T follicular helper cell (primary cell): ENCODE measurements around the gene CWC25.
"Not testable (repeated sequence)": the region's sequence is repeated elsewhere in the genome, so short reads cannot be mapped to it uniquely, and the experiment has no call there.

ENCODE experiments used
- DNase-seq: peaks from one replicate; pipeline ENCODE4 v3.0.0-alpha.2; 2020; ENCODE audit warnings: low read depth
- total RNA-seq, 2 experiments: gene quantifications; one replicate each; lab custom pipeline; 2026; lab: John Stamatoyannopoulos, UW

The CWC25 gene
- 59.8 to 70.4 reads per million in 2 experiments for total RNA-seq

DNA sequence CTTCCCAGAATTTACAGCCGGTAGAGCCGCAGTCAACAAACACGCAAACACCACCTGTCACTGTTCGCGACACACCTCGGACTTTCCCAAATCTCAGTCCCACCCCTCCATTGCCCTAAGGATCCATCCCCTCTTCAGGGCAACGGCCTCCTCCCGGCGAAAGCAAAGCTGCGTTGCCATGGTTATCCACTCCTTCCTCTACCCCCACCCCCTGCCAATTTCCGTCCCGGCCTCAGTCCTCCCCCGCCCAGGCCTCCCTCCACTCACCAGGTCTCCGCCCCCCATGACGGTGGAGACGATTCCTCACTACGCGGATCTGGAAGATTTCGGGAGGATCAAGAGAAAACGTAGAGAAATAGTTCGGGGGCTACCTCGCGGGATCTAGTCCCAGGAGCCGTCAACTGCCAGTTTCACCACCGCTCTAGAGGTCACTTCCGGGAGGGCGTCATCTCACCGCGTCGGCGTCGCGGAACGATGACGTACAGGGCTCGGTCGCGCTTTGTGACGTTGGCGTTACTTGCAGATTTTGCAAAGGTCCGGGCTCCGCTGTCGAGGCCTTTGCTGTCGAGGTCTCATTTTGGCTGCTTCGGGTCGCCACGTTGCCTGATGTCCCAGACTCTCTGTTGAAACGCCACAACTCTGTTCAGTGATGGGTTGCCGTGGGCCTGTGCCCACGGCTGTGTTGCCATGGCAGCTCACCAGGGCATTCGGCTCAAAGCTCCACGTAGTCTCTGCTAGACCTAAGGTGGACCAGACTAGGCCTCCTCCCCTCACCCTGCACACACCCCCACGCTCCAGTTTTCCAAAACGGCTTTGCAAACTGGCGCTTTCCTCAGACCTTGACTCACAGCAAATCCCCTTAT lies at the start of gene CWC25:
TSS of gene CWC25 (minus strand) at position 423 of the 863 bp plus-strand sequence. CDS start at position 285, 138 bp downstream.
- DNase-seq = peak; percentile 91

DNA sequence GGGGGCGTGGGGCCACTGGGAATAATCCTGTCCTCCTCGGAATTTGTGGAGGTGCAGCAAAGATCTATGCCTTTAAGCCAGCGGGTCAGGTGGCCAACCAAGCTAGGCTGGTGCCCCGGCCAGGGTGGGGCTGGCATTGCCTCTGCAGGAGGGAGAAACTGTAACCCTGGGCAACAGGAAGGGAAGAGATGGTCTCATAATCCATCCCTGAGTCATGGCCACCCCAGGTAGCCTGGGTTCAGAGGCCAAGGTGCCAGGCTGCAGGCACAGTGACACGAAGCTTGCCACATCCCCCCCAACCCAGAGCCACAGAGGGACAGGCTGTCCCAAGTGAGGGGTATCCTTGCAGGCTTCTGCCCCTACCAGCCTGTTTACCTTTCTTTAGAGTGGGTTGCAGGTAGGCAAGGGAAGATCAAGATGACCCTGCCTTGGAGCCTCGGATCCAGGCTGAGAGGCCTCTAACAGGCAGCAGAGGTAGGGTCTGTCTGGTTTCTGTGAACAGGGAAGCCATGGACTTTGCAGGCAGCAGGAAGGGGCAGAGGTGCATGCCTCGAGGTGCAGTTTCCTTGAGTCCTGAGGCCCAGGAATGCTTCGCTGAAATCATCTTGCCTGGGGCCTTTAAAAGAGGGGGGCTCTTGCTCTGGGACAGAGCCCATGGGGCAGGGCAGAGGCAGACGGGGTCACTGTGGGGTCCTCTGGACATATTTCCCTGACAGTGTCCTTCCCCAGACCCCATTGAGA lies 48.7 kb upstream of the CWC25 start:
- no peak for DNase-seq

GRCh38 chr17:38872671-38873385 lies 47.7 kb upstream of the CWC25 start:
- DNase-seq = no peak

GRCh38 chr17:38872027-38872511 lies 46.9 kb upstream of the CWC25 start:
- no peak for DNase-seq

DNA sequence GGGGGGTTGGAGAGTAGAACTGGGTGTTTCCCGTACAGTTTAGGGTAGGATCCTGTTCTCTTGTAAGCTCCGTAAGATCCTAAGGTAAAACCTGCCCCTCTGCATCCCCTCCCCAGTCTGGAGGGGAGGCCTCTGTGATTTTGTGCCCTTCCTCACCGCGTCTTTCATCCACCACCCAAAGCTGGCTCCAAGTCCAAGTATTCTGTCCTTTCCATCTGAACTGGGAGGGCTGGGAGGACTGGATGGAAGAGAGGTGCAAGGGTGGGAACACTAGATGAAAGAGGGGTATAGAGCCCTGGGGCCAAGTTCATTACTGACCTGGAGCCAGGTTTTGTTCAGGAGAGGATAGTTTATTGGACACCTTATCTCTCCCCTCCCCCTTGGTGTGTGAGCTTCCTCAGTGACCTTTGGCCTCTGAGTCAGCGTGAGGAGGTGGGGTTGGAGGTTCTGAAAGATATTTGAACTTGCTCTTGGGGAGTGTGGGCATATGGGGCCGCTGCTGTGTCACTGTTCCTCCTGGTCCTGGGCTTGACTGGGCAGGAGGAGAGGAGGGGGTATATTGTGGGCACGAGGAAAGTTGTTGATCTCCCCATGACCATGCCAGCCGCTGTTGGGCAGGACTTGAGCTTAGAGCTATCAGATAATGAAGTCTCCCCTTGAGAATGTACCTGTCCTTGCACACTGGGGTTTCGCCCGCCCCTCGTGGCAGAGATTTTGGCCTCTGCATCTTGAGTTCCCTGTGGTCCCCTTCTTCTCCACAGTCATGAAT lies 46.3 kb upstream of the CWC25 start:
- peak; percentile 60 for DNase-seq

GRCh38 chr17:38870259-38871165 lies 45.4 kb upstream of the CWC25 start:
- DNase-seq = peak; percentile 50

DNA sequence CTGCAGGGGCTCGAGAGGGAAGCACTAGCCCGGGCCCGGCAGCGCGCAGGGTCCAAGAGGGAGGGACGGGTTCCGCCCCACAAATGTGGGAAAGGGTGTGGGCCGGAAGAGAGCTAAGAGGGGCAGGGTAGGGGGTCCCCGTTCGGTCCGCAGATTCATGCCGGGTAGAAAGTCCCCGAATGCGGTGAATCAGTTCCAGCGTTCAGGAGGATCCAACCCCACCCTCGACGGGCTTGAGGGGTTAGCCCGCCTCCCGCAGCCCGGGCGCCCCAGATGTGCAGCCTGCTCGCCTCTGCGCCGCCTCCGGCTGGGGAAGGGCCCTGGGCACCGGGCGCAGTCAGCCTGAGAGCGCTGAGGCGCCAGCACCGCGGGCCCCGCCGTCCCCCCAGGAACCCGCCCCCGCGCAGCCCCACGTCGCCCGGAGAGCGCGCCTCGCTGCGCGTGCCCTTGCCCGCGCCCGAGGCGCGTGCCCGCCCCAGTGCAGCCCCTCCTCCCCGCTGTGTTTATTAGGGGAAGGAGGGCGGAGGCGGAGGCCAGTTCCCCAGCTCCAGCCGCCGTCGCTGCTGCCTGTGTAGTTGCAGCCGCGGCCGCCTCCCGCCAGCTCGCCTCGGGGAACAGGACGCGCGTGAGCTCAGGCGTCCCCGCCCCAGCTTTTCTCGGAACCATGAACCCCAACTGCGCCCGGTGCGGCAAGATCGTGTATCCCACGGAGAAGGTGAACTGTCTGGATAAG lies 44.6 kb upstream of the CWC25 start, which contains the start of gene LASP1:
TSS of gene LASP1 (plus strand) at position 533 of the 733 bp plus-strand sequence. CDS start at position 665, 132 bp downstream.
- DNase-seq = peak; percentile 77

GRCh38 chr17:38868817-38869525 lies 43.9 kb upstream of the CWC25 start:
- DNase-seq = peak; percentile 80

DNA sequence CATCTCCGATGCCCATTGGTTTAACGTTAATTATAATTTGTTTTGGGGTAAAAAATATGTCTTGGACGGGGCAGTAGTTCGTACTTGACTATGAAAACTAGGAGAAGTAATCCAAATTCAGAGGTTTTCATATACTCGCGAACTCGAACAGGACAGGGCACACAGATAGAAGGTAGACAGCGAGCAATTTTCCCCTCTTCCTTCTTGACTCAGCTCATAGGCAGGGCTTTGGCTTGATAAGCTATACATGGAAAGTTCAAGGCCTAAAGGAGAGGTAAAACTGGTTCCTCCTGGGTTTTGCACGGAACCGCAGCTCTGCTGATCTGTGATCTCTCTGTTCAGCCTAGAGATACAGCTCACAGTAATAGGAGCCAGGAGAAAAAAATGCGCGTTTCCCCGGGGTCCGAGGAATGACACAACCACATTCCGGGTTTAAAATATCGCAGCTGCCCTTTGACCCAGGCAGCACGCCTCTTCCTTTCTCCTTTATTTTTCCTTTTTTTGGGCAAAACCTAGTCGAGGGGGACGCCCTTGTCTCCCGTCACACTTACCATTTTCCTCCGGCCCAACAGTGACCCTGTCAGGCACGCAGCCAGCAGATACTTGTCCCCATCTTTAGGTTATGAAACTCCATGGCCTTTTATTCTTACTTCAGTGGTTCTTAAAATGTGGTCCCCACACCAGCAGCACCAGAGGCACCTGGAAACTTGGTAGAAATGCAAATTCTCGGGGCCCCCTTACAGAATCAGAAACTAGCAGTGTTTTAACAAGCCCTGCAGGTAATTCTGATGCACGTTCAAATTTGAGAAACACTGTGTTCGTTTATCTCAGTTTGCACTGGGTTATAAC lies 43.1 kb upstream of the CWC25 start:
- no peak for DNase-seq

DNA sequence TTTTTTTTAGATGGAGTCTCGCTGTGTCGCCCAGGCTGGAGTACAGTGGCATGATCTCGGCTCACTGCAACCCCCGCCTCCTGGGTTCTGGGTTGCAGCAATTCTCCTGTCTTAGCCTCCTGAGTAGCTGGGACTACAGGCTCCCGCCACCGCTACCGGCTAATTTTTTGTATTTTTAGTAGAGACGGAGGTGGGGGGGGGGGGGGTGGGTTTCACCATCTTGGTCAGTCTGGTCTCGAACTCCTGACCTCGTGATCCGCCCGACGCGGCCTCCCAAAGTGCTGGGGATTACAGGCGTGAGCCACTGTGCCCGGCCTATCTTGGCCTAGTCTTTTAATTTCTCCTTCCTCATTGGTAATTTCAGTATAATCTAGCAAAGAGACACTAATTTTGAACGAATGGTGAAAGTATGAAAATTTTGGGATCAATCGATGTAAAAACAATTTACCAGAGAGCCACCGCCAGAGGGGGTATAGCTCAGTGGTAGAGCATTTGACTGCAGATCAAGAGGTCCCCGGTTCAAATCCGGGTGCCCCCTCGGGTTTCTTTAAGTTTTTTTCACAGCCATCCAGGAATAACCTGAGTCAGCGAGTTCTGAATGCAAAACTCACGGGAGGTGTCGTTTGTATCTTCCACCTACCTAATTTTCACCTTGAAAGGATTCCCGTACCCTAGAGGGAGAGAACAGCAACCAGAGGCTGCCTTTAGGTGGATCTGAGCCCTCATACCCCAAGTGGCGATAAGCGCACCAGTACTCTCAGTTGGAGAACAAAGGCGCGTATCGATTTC lies 42.3 kb upstream of the CWC25 start:
- DNase-seq = peak; percentile 59

DNA sequence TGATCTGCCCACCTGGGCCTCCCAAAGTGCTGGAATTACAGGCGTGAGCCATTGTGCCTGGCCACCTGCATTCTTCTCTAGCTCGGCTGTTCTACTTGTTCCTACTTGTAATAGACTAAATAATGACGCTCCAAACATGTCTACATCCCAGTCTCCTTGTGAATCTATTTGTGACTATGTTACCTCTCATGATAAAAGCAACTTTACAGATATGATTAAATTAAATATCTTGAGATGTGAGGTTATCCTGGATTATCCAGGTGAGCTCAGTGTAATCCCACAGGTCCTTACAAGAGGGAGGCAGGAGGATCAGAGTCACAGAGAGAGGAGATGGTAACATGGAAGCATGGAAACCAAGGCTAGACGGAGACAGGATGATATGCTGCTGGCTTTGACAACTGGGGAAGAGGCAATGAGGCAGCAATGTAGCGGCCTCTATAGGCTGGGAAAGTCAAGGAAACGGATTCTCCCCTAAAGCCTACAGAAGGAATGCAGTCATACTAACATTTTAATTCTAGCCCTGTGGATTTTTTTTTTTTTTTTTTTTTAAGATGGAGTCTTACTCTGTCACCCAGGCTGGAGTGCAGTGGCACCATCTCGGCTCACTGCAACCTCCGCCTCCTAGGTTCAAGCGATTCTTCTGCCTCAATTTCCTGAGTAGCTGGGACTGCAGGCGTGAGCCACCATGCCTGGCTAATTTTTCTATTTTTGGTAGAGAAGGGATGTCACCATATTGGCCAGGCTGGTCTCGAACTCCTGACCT lies 39.7 kb upstream of the CWC25 start:
- no peak for DNase-seq

GRCh38 chr17:38861399-38861843 lies 36.3 kb upstream of the CWC25 start:
- no peak for DNase-seq

GRCh38 chr17:38857271-38857670 lies 32.1 kb upstream of the CWC25 start:
- DNase-seq = no peak

- not testable (repeated sequence) for DNase-seq
These were observed 30.1 kb upstream of the CWC25 start for GRCh38 chr17:38855101-38855714.
